HG02610 (cell line): ENCODE results near the gene OR4M1.
"Not testable (repeated sequence)": the region's sequence is repeated elsewhere in the genome, so short reads cannot be mapped to it uniquely, and the experiment has no call there.

Experiments
- ATAC-seq: cut with Tn5 transposase; IDR thresholded peaks from one replicate; pipeline ENCODE4 v1.9.1; 2021; ENCODE audit warnings: mild to moderate bottlenecking, moderate library complexity; ENCODE audit not compliant: unreplicated experiment

OR4M1 gene

GRCh38 chr14:19821016-19821415 is 47.7 kb downstream of the OR4M1 start:
- not testable (repeated sequence) for ATAC-seq

DNA sequence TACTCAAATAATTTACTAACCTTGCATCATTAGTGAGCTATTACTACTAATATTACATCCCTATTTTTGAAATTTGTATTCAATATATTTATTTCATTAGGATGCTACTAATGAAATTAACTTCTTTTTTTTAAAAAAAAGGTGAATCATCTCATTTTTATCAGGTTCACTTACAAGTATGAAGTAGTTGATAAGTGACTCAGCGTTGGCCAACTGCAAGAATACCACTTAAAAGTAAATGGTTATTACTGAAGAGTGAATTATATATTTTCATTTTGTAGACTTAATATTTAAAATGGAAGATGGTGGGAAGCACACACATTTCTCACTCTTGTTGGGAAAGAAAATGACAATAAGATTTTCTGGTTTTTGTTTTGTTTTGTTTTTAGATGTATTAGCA is 49.9 kb downstream of the OR4M1 start:
- no peak for ATAC-seq

- no peak for ATAC-seq
Observed at GRCh38 chr14:19823765-19824164, 50.5 kb downstream of the OR4M1 start.

DNA sequence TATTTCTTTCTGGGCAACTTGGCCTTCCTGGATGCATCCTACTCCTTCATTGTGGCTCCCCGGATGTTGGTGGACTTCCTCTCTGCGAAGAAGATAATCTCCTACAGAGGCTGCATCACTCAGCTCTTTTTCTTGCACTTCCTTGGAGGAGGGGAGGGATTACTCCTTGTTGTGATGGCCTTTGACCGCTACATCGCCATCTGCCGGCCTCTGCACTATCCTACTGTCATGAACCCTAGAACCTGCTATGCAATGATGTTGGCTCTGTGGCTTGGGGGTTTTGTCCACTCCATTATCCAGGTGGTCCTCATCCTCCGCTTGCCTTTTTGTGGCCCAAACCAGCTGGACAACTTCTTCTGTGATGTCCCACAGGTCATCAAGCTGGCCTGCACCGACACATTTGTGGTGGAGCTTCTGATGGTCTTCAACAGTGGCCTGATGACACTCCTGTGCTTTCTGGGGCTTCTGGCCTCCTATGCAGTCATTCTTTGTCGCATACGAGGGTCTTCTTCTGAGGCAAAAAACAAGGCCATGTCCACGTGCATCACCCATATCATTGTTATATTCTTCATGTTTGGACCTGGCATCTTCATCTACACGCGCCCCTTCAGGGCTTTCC is 54.4 kb downstream of the OR4M1 start:
- ATAC-seq, result not testable (repeated sequence)

- no peak for ATAC-seq
Observed at GRCh38 chr14:19828314-19828713, 55.0 kb downstream of the OR4M1 start.
